Neural progenitor cell (in vitro differentiated cells): ENCODE data around the gene HSPG2. TPM values are rescaled to one million over a fixed set of nuclear protein-coding genes. Genes with fewer than 3 reads are reported as not detected.

ENCODE experiments used
- DNase-seq: peaks from one replicate; pipeline ENCODE4 v3.0.0-alpha.2; 2016; ENCODE audit warnings: low spot score
- H2AFZ ChIP-seq: fragments of 200-600 bp; sonication (generic); replicated peaks from 2 replicates; pipeline ENCODE4 v1.6.1; 2016; ENCODE audit warnings: antibody characterized with exemption
- H3F3A ChIP-seq: fragments of 200-600 bp; sonication (generic); 2 replicates; pipeline ENCODE4 v1.6.1; 2016; ENCODE audit warnings: antibody characterized with exemption, low read depth
- H3K27ac ChIP-seq: fragments of 200-600 bp; sonication (generic); 2 replicates; pipeline ENCODE4 v1.5.1; 2016; ENCODE audit warnings: mild to moderate bottlenecking
- H3K27me3 ChIP-seq: fragments of 200-600 bp; sonication (generic); 2 replicates; pipeline ENCODE4 v1.6.1; 2016; ENCODE audit warnings: mild to moderate bottlenecking, moderate library complexity
- H3K36me3 ChIP-seq: fragments of 200-600 bp; sonication (generic); 2 replicates; pipeline ENCODE4 v1.5.1; 2016
- H3K4me1 ChIP-seq: fragments of 200-600 bp; sonication (generic); 2 replicates; pipeline ENCODE4 v1.6.1; 2016; ENCODE audit warnings: mixed run types
- H3K4me2 ChIP-seq: fragments of 200-600 bp; sonication (generic); 2 replicates; pipeline ENCODE4 v1.6.1; 2016
- H3K4me3 ChIP-seq: fragments of 200-600 bp; sonication (generic); 2 replicates; pipeline ENCODE4 v1.5.1; 2016
- H3K79me2 ChIP-seq: fragments of 200-600 bp; sonication (generic); 2 replicates; pipeline ENCODE4 v1.6.1; 2016; ENCODE audit warnings: low read depth
- H3K9ac ChIP-seq: fragments of 200-600 bp; sonication (generic); 2 replicates; pipeline ENCODE4 v1.6.1; 2016
- H3K9me3 ChIP-seq: fragments of 200-600 bp; sonication (generic); 2 replicates; pipeline ENCODE4 v1.5.1; 2016; ENCODE audit warnings: low read depth
- H4K20me1 ChIP-seq: fragments of 200-600 bp; sonication (generic); 2 replicates; pipeline ENCODE4 v1.6.1; 2016; ENCODE audit warnings: low read depth
- H3K27ac Mint-ChIP-seq: 3 replicates; pipeline ENCODE4 v1.8.0; 2021; ENCODE audit warnings: mixed read lengths
- H3K27me3 Mint-ChIP-seq: 2 replicates; pipeline ENCODE4 v1.8.0; 2022; ENCODE audit warnings: low read depth, mild to moderate bottlenecking, inconsistent platforms, moderate library complexity, mixed read lengths; ENCODE audit not compliant: insufficient read depth
- H3K36me3 Mint-ChIP-seq: 3 replicates; pipeline ENCODE4 v1.8.0; 2021; ENCODE audit warnings: mixed read lengths
- H3K4me1 Mint-ChIP-seq: 3 replicates; pipeline ENCODE4 v1.8.0; 2021; ENCODE audit warnings: mixed read lengths
- H3K4me3 Mint-ChIP-seq: 3 replicates; pipeline ENCODE4 v1.8.0; 2021; ENCODE audit warnings: mild to moderate bottlenecking, moderate library complexity, mixed read lengths
- H3K9me3 Mint-ChIP-seq: 3 replicates; pipeline ENCODE4 v1.8.0; 2020; ENCODE audit warnings: mixed read lengths
- CTCF ChIP-seq: fragments of 200-600 bp; sonication (generic); IDR thresholded peaks from 2 replicates; pipeline ENCODE4 v1.5.1; 2017; ENCODE audit warnings: antibody characterized with exemption, mild to moderate bottlenecking
- EZH2 ChIP-seq: fragments of 200-600 bp; sonication (generic); IDR thresholded peaks from 2 replicates; pipeline ENCODE4 v1.6.1; 2017; ENCODE audit warnings: antibody characterized with exemption, mild to moderate bottlenecking, moderate library complexity
- EZH2phosphoT487 ChIP-seq: fragments of 200-600 bp; sonication (generic); IDR thresholded peaks from 2 replicates; pipeline ENCODE4 v1.6.1; 2017; ENCODE audit warnings: antibody characterized with exemption
- total RNA-seq: library from RNA; depleted of rRNA; stranded (reverse); fragments of >200 nt; gene quantifications from 2 replicates; pipeline ENCODE4 v1.2.3, GENCODE V29; 2015; ENCODE audit warnings: low replicate concordance

The HSPG2 gene
- total RNA-seq, 1 donor from 2014 or later: 6.9 TPM

GRCh38 chr1:21825393-21825792 lies 111.7 kb downstream of the HSPG2 start:
- Histone ChIP-seq H3K4me3 (no peak overlapping the region), H3K27ac (no peak overlapping the region), H3K4me1 (no peaks in the 10 kb centered on the region), H3K79me2 (no peaks in the 10 kb centered on the region), H4K20me1 (no peaks in the 10 kb centered on the region), H3K9me3 (no peaks in the 10 kb centered on the region), H3K27me3 (no peaks in the 10 kb centered on the region), H3K9ac (no peak overlapping the region), H3F3A (no peaks in the 10 kb centered on the region), H3K4me2 (no peak overlapping the region), H3K36me3 (no peaks in the 10 kb centered on the region), H2AFZ (no peak overlapping the region)
- H3K36me3 Mint-ChIP-seq: peaks cover 6% of the 10 kb centered on the region
- H3K27me3 Mint-ChIP-seq: peaks cover 3% of the 10 kb centered on the region
- no peak for DNase-seq
- no peaks in the 10 kb centered on the region for H3K9me3 Mint-ChIP-seq
- TF ChIP-seq EZH2phosphoT487: no peak
- TF ChIP-seq EZH2: no peak
- no peak overlapping the region for H3K4me3 Mint-ChIP-seq
- H3K4me1 Mint-ChIP-seq: peaks cover 2% of the 10 kb centered on the region
- H3K27ac Mint-ChIP-seq: no peak overlapping the region

GRCh38 chr1:21824926-21825325 lies 112.2 kb downstream of the HSPG2 start:
- Mint-ChIP-seq H3K4me3 (no peak overlapping the region), H3K27ac (no peak overlapping the region), H3K4me1 (peaks cover 2% of the 10 kb centered on the region), H3K9me3 (no peaks in the 10 kb centered on the region), H3K27me3 (peaks cover 3% of the 10 kb centered on the region), H3K36me3 (peaks cover 6% of the 10 kb centered on the region)
- H3K9me3 ChIP-seq: no peaks in the 10 kb centered on the region
- no peak overlapping the region for H3K4me3 ChIP-seq
- H3K4me1 ChIP-seq: no peaks in the 10 kb centered on the region
- no peak overlapping the region for H3K4me2 ChIP-seq
- H3K9ac ChIP-seq: no peak overlapping the region
- no peak for TF ChIP-seq CTCF
- TF ChIP-seq EZH2phosphoT487: no peak
- TF ChIP-seq EZH2: no peak
- no peak overlapping the region for H2AFZ ChIP-seq
- H3K27me3 ChIP-seq: no peaks in the 10 kb centered on the region
- H4K20me1 ChIP-seq: no peaks in the 10 kb centered on the region
- no peaks in the 10 kb centered on the region for H3K79me2 ChIP-seq
- DNase-seq: no peak
- H3K36me3 ChIP-seq: no peaks in the 10 kb centered on the region
- no peak overlapping the region for H3K27ac ChIP-seq
- no peaks in the 10 kb centered on the region for H3F3A ChIP-seq

- H3K4me3 ChIP-seq: no peak overlapping the region
- H2AFZ ChIP-seq: no peak overlapping the region
- no peaks in the 10 kb centered on the region for H3K9me3 ChIP-seq
- Mint-ChIP-seq H3K27me3 (peaks cover 3% of the 10 kb centered on the region), H3K36me3 (peaks cover 6% of the 10 kb centered on the region), H3K9me3 (no peaks in the 10 kb centered on the region), H3K27ac (no peak overlapping the region), H3K4me3 (no peak overlapping the region), H3K4me1 (peaks cover 2% of the 10 kb centered on the region)
- H3F3A ChIP-seq: peaks cover 1% of the 10 kb centered on the region
- H4K20me1 ChIP-seq: no peaks in the 10 kb centered on the region
- no peaks in the 10 kb centered on the region for H3K4me1 ChIP-seq
- no peak for DNase-seq
- TF ChIP-seq EZH2phosphoT487: no peak
- TF ChIP-seq CTCF: no peak
- no peak for TF ChIP-seq EZH2
- no peaks in the 10 kb centered on the region for H3K79me2 ChIP-seq
- no peaks in the 10 kb centered on the region for H3K27me3 ChIP-seq
- no peak overlapping the region for H3K4me2 ChIP-seq
- H3K27ac ChIP-seq: no peak overlapping the region
- no peaks in the 10 kb centered on the region for H3K36me3 ChIP-seq
- no peak overlapping the region for H3K9ac ChIP-seq
Observed at GRCh38 chr1:21823980-21824702, 113.0 kb downstream of the HSPG2 start.
